Measurements from ENCODE around the gene MRTO4. TPM values are rescaled to one million over a fixed set of nuclear protein-coding genes. Genes with fewer than 3 reads are reported as not detected.

The MRTO4 gene
- total RNA-seq, 1 experiment from 2014 or later, result 61.5 TPM

- DNase-seq (ENCODE audit: low read depth), result peak; percentile 83
Observed at GRCh38 chr1:19309123-19309813, 57.7 kb downstream of the MRTO4 start.

Other genes with a start within 250 kb of the MRTO4 start
- 53.8 and 59.2 TPM in 2 replicates for gene UBR4, start 41.5 kb upstream of the MRTO4 start, total RNA-seq (2014; rRNA removed)
- 61.5 and 66.4 TPM in 2 replicates for gene EMC1, start 281 bp upstream of the MRTO4 start, total RNA-seq (2014; rRNA removed)
- gene AKR7A3, start 37.0 kb downstream of the MRTO4 start, total RNA-seq (2014; rRNA removed), result 0.92 and 1.7 TPM in 2 replicates
- gene AKR7A2, start 60.3 kb downstream of the MRTO4 start, total RNA-seq (2014; rRNA removed), result 193 and 253 TPM in 2 replicates
- gene SLC66A1, start 60.5 kb downstream of the MRTO4 start, total RNA-seq (2014; rRNA removed), result 32.8 and 34.4 TPM in 2 replicates
- gene CAPZB, start 233.7 kb downstream of the MRTO4 start, total RNA-seq (2014; rRNA removed), result 97.1 and 134 TPM in 2 replicates